GM06990 (cell line): ENCODE data around the gene AGAP1.

Experiments used
- DNase-seq: peaks from one replicate; pipeline ENCODE4 v3.0.0-alpha.2; 2011; ENCODE audit not compliant: insufficient read length; ENCODE audit errors: extremely low read depth
- H3K27me3 ChIP-seq: replicated peaks from 2 replicates; pipeline ENCODE4 v1.6.0; 2011; ENCODE audit warnings: low read length; ENCODE audit not compliant: control insufficient read depth, insufficient read depth
- H3K36me3 ChIP-seq: 2 replicates; pipeline ENCODE4 v1.5.1; 2011; ENCODE audit warnings: low read length; ENCODE audit not compliant: control insufficient read depth, insufficient read depth
- H3K4me3 ChIP-seq: replicated peaks from 2 replicates; pipeline ENCODE4 v1.5.1; 2011; ENCODE audit warnings: low read depth, mild to moderate bottlenecking, control low read depth, low read length
- CTCF ChIP-seq: IDR thresholded peaks from 2 replicates; pipeline ENCODE4 v1.5.1; 2011; ENCODE audit warnings: low read length, control low read depth, mild to moderate bottlenecking, inconsistent platforms; ENCODE audit not compliant: insufficient read depth, poor library complexity, severe bottlenecking

AGAP1 gene

GRCh38 chr2:235500110-235500760, 6.4 kb downstream of the AGAP1 start:
- H3K4me3 ChIP-seq, result no peak overlapping the region
- no peak for TF ChIP-seq CTCF
- no peaks in the 10 kb centered on the region for H3K36me3 ChIP-seq
- no peaks in the 10 kb centered on the region; the same call in 1 of the 2 replicates for H3K27me3 ChIP-seq
- DNase-seq, result no peak

- no peaks in the 10 kb centered on the region for H3K36me3 ChIP-seq
- H3K27me3 ChIP-seq, result no peaks in the 10 kb centered on the region; the same call in 1 of the 2 replicates
- no peak overlapping the region for H3K4me3 ChIP-seq
- no peak for DNase-seq
- TF ChIP-seq CTCF, result no peak
Observed at GRCh38 chr2:235500761-235501672, 7.2 kb downstream of the AGAP1 start.

- no peak for TF ChIP-seq CTCF
- Histone ChIP-seq H3K27me3 (no peaks in the 10 kb centered on the region), H3K36me3 (no peaks in the 10 kb centered on the region), H3K4me3 (no peak overlapping the region)
- no peak for DNase-seq
Observed at GRCh38 chr2:235501673-235502031, 7.8 kb downstream of the AGAP1 start.

GRCh38 chr2:235502336-235502735, 8.5 kb downstream of the AGAP1 start:
- Histone ChIP-seq H3K4me3 (no peak overlapping the region), H3K27me3 (no peaks in the 10 kb centered on the region), H3K36me3 (no peaks in the 10 kb centered on the region)
- TF ChIP-seq CTCF, result no peak
- no peak for DNase-seq

GRCh38 chr2:235504441-235505180, 10.8 kb downstream of the AGAP1 start:
- TF ChIP-seq CTCF, result no peak
- Histone ChIP-seq H3K27me3 (no peaks in the 10 kb centered on the region), H3K36me3 (no peaks in the 10 kb centered on the region), H3K4me3 (no peak overlapping the region)
- no peak for DNase-seq
